GM12878 (cell line): ENCODE results near the gene PKD1L1. TPM values are rescaled to one million over a fixed set of nuclear protein-coding genes. Genes with fewer than 3 reads are reported as not detected.

Experiments used
- ATAC-seq: fragments of 200-7000 bp; cut with Tn5 transposase; 3 replicates; pipeline ENCODE4 v1.9.1; 2020; ENCODE audit warnings: mild to moderate bottlenecking, moderate library complexity
- BruUV-seq: library from RNA; stranded (reverse); fragments of 400-500 nt; replicated peaks from 2 replicates; lab custom pipeline; 2021; lab: Mats Ljungman, UMichigan
- CTCF ChIA-PET: fragments of 300-600 bp; sonication (Branson Sonifier 250); formaldehyde crosslinking; extraction: SDS; loops from one replicate; lab custom pipeline; 2021; ENCODE audit warnings: inconsistent platforms; lab: Yijun Ruan, JAX
- POLR2A ChIA-PET: fragments of 350-600 bp; formaldehyde crosslinking; extraction: SDS; loops from one replicate; lab custom pipeline; 2021; ENCODE audit warnings: inconsistent platforms; lab: Charles Lee
- RAD21 ChIA-PET: fragments of 300-600 bp; sonication (Branson Sonifier 250); formaldehyde crosslinking; loops from one replicate; lab custom pipeline; 2023; ENCODE audit warnings: antibody characterized with exemption; ENCODE audit not compliant: unreplicated experiment; lab: Charles Lee
- SMC1A ChIA-PET: fragments of 300-600 bp; sonication (Branson Sonifier 250); formaldehyde crosslinking; loops from one replicate; lab custom pipeline; 2023; ENCODE audit not compliant: unreplicated experiment, uncharacterized antibody; lab: Charles Lee
- DNase-seq: peaks from one replicate; pipeline ENCODE4 v3.0.0-alpha.2; 2011; ENCODE audit warnings: low read depth, low spot score
- FAIRE-seq: peaks from 3 replicates; lab custom pipeline; 2011; peaks lifted over from hg19 to GRCh38; lab: Jason Lieb, UNC
- H2AFZ ChIP-seq: 2 replicates; pipeline ENCODE4 v1.6.0; 2011; ENCODE audit warnings: low read depth, low read length, control low read depth; ENCODE audit not compliant: control insufficient read depth
- H3K27ac ChIP-seq: 2 replicates; pipeline ENCODE4 v1.5.1; 2011; ENCODE audit warnings: control low read depth; ENCODE audit not compliant: control insufficient read depth, insufficient read depth
- H3K27me3 ChIP-seq, 2 experiments: replicated peaks in 1 of 2; 2 replicates each; pipeline versions ENCODE4 v1.6.0 to v1.6.1; 2011; ENCODE audit warnings: low read length in 1 of 2; ENCODE audit not compliant: control insufficient read depth in 2 of 2, insufficient read depth in 2 of 2
- H3K36me3 ChIP-seq, 2 experiments: 2 replicates each; pipeline ENCODE4 v1.5.1; 2011; ENCODE audit warnings: low read length in 1 of 2; ENCODE audit not compliant: control insufficient read depth in 2 of 2, insufficient read depth in 2 of 2
- H3K4me1 ChIP-seq: 2 replicates; pipeline ENCODE4 v1.6.1; 2011; ENCODE audit warnings: mild to moderate bottlenecking, low read length, moderate library complexity, mixed read lengths; ENCODE audit not compliant: control insufficient read depth, insufficient read depth
- H3K4me2 ChIP-seq: 2 replicates; pipeline ENCODE4 v1.6.0; 2011; ENCODE audit warnings: control low read depth; ENCODE audit not compliant: control insufficient read depth, insufficient read depth
- H3K4me3 ChIP-seq: fragments of 200-600 bp; sonication (generic); 2 replicates; pipeline ENCODE4 v1.5.1; 2016
- H3K79me2 ChIP-seq: 2 replicates; pipeline ENCODE4 v1.6.0; 2011; ENCODE audit warnings: low read length; ENCODE audit not compliant: control insufficient read depth, insufficient read depth
- H3K9ac ChIP-seq: 2 replicates; pipeline ENCODE4 v1.8.0; 2011; ENCODE audit warnings: low read length, control low read depth, mixed read lengths; ENCODE audit not compliant: control insufficient read depth, insufficient read depth
- H3K9me3 ChIP-seq: replicated peaks from 3 replicates; pipeline ENCODE4 v1.5.1; 2011; ENCODE audit warnings: mild to moderate bottlenecking, low read length; ENCODE audit not compliant: control insufficient read depth, insufficient read depth
- H4K20me1 ChIP-seq: 2 replicates; pipeline ENCODE4 v1.6.0; 2011; ENCODE audit not compliant: control insufficient read depth, insufficient read depth
- DPF2 ChIP-seq: fragments of 450-650 bp; IDR thresholded peaks from 2 replicates; pipeline ENCODE4 v1.6.1; 2017; ENCODE audit warnings: mild to moderate bottlenecking
- EED ChIP-seq: sonication (generic); IDR thresholded peaks from 2 replicates; pipeline ENCODE4 v1.6.1; 2016; ENCODE audit warnings: antibody characterized with exemption, low read depth
- MEF2B ChIP-seq: fragments of 450-650 bp; IDR thresholded peaks from 2 replicates; pipeline ENCODE4 v1.6.1; 2018; ENCODE audit warnings: mild to moderate bottlenecking, moderate library complexity; ENCODE audit not compliant: partially characterized antibody, poor library complexity, severe bottlenecking
- TAF1 ChIP-seq: IDR thresholded peaks from 2 replicates; pipeline ENCODE4 v1.6.1; 2011; ENCODE audit warnings: mild to moderate bottlenecking, low read depth, low read length, borderline replicate concordance
- WGBS: methylation state at CpG from one replicate; pipeline ENCODE4 v1.1.6; 2016; ENCODE audit warnings: low lambda C conversion rate; ENCODE audit not compliant: insufficient replicate concordance, insufficient coverage; ENCODE audit errors: missing lambda C conversion rate; 5-methylcytosine and 5-hydroxymethylcytosine counted together
- in situ Hi-C: fragments of 300-500 bp; cut with MboI; formaldehyde crosslinking; loops from 9 replicates; pipeline ENCODE4 v1.14.3; 2018; ENCODE audit warnings: mixed read lengths
- intact Hi-C: fragments of 100-400 bp; cut with micrococcal nuclease; formaldehyde crosslinking; loops from one replicate; pipeline ENCODE4 v1.14.2; 2022; ENCODE audit not compliant: unreplicated experiment
- polyA plus RNA-seq, 11 experiments: library from polyadenylated mRNA; depleted of rRNA in 4 of 11; unstranded in 6 of 11; stranded (reverse) in 5 of 11; fragments of >200 nt; fragmentation: Nextera tagmentation in 4 of 11; fragmentation: Illumina TruSeq in 1 of 11; extraction: Ambion mirVana in 4 of 11; extraction: Trizol in 1 of 11; gene quantifications; 1 replicate in 1 of 11; 2 replicates in 10 of 11; pipeline versions ENCODE4 v1.2.1 to v1.2.3, GENCODE V29; 2011 to 2016; ENCODE audit warnings: inconsistent platforms in 2 of 11, missing spikeins in 2 of 11, low read depth in 1 of 11
- total RNA-seq, 4 experiments: library from RNA; depleted of rRNA in 3 of 4; stranded (reverse); fragments of >200 nt in 3 of 4; fragmentation: Illumina TruSeq in 1 of 4; extraction: Trizol in 1 of 4; gene quantifications; 2 replicates each; pipeline versions ENCODE4 v1.2.1 to v1.2.3, GENCODE V29; 2013 to 2021
- TF ChIP-seq, protein P1 (sequence below), 3 experiments: IDR thresholded peaks in 2 of 3; conservative IDR thresholded peaks in 1 of 3; 2 replicates each; pipeline ENCODE4 v1.5.1; 2011; ENCODE audit warnings: low read depth in 3 of 3, low read length in 3 of 3, mild to moderate bottlenecking in 3 of 3, control low read depth in 2 of 3, moderate library complexity in 2 of 3, inconsistent platforms in 1 of 3, mixed read lengths in 1 of 3; ENCODE audit not compliant: control insufficient read depth in 2 of 3, insufficient read depth in 1 of 3; ENCODE audit errors: extremely low read depth in 1 of 3
- TF ChIP-seq, protein P2 (sequence below): fragments of 450-650 bp; formaldehyde crosslinking; IDR thresholded peaks from 2 replicates; pipeline ENCODE4 v1.5.0; 2022; ENCODE audit warnings: mild to moderate bottlenecking, missing genetic modification characterization
- TF ChIP-seq, protein P3 (sequence below): fragments of 450-650 bp; IDR thresholded peaks from 2 replicates; pipeline ENCODE4 v1.6.1; 2016; ENCODE audit warnings: mild to moderate bottlenecking, moderate library complexity, borderline replicate concordance
- TF ChIP-seq, protein P4 (sequence below): fragments of 450-650 bp; IDR thresholded peaks from 2 replicates; pipeline ENCODE4 v1.6.1; 2018; ENCODE audit warnings: mild to moderate bottlenecking, low read depth, moderate library complexity; ENCODE audit not compliant: partially characterized antibody

PKD1L1 gene
- total and polyA plus RNA-seq, 10 of the 15 experiments (the other 5 are each of a cell fraction or from before 2014, with no cell fraction given) = under 0.01 to 0.05 (median 0.02) TPM; not detected in 3

DNA sequence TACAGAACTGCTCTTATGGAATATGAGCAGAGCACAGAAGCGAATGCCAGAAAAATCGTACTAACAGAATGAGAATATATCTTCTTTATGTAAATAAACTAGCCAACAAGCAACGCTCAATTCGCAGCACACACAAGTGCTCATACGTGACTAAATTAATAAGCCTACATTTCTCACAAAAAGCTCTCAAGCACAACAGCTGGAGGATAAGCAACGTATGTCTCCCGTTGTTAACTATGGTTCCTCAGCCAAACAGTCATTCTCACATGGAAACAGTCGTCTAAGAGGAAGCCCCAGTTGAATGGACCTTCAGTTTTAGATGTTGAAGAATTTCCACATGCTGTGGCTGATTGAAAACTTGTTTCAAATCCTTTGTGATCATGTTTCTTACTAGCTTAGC lies 110.4 kb downstream of the PKD1L1 start (continued):
- TF ChIP-seq, protein P1, sequence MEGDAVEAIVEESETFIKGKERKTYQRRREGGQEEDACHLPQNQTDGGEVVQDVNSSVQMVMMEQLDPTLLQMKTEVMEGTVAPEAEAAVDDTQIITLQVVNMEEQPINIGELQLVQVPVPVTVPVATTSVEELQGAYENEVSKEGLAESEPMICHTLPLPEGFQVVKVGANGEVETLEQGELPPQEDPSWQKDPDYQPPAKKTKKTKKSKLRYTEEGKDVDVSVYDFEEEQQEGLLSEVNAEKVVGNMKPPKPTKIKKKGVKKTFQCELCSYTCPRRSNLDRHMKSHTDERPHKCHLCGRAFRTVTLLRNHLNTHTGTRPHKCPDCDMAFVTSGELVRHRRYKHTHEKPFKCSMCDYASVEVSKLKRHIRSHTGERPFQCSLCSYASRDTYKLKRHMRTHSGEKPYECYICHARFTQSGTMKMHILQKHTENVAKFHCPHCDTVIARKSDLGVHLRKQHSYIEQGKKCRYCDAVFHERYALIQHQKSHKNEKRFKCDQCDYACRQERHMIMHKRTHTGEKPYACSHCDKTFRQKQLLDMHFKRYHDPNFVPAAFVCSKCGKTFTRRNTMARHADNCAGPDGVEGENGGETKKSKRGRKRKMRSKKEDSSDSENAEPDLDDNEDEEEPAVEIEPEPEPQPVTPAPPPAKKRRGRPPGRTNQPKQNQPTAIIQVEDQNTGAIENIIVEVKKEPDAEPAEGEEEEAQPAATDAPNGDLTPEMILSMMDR (IDR thresholded peaks at IDR 0.05 in 2 of 3, conservative IDR thresholded peaks at IDR 0.05 in 1 of 3; ENCODE audit: control insufficient read depth in 2 of 3, extremely low read depth in 1 of 3, insufficient read depth in 1 of 3, low read depth in 3 of 3, low read length in 3 of 3) = no peak

DNA sequence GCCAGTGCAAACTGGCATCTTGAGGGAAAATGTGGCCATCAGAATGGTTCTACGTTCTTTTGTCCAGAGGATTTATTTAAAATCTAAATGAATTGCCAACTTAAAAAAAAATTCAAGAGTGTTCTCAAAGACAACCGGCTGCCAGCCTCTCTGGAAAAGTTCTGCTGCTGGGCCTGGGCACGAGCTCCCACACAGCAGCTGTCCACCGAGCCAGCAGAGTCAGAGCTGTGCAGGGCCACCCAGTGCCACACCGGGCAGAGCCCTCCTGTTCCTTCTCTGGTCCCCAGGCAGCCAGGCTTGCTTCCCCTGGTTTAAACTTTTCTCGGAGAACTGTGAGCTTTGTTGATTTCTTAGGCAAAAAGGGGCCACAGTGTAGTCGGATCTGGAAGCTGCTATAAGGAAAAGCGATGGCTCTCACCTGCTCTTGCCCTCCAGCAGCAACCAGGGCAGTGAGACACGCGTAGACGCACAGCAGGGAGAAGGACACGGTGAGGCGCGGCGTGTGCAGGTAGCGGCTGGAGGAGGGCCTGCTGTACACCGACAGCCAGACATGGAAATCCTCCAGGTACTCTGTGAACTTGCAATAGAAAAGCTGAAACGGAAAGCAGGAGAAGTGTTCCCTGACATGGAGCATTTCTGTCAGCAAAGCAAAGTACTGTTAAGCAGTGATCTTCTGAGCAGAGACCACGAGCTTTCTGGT lies 111.6 kb downstream of the PKD1L1 start:
- Histone ChIP-seq H4K20me1 (no peaks in the 10 kb centered on the region), H3K4me2 (no peak overlapping the region), H3K36me3 (no peaks in the 10 kb centered on the region), H3K4me3 (no peak overlapping the region), H3K4me1 (no peaks in the 10 kb centered on the region), H2AFZ (no peak overlapping the region), H3K27me3 (peaks cover 4 to 10% of the 10 kb centered on the region in 2 experiments; a peak in 3 of 4 replicates), H3K79me2 (no peaks in the 10 kb centered on the region), H3K9me3 (no peaks in the 10 kb centered on the region), H3K9ac (no peak overlapping the region), H3K27ac (no peak overlapping the region)
- intact Hi-C loops = no loop called here
- 51% methylated on average over 19 of the region's 19 CpGs for WGBS
- ATAC-seq = no peak
- RAD21 ChIA-PET = no interaction called here
- CTCF ChIA-PET = no interaction called here
- FAIRE-seq = no peak
- DNase-seq = no peak
- in situ Hi-C loops = no loop called here
- SMC1A ChIA-PET = no interaction called here
- POLR2A ChIA-PET = no interaction called here
- BruUV-seq = no TSS peak
- TF ChIP-seq, protein P2, sequence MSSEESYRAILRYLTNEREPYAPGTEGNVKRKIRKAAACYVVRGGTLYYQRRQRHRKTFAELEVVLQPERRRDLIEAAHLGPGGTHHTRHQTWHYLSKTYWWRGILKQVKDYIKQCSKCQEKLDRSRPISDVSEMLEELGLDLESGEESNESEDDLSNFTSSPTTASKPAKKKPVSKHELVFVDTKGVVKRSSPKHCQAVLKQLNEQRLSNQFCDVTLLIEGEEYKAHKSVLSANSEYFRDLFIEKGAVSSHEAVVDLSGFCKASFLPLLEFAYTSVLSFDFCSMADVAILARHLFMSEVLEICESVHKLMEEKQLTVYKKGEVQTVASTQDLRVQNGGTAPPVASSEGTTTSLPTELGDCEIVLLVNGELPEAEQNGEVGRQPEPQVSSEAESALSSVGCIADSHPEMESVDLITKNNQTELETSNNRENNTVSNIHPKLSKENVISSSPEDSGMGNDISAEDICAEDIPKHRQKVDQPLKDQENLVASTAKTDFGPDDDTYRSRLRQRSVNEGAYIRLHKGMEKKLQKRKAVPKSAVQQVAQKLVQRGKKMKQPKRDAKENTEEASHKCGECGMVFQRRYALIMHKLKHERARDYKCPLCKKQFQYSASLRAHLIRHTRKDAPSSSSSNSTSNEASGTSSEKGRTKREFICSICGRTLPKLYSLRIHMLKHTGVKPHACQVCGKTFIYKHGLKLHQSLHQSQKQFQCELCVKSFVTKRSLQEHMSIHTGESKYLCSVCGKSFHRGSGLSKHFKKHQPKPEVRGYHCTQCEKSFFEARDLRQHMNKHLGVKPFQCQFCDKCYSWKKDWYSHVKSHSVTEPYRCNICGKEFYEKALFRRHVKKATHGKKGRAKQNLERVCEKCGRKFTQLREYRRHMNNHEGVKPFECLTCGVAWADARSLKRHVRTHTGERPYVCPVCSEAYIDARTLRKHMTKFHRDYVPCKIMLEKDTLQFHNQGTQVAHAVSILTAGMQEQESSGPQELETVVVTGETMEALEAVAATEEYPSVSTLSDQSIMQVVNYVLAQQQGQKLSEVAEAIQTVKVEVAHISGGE (CRISPR knock-in tag) = no peak
- TF ChIP-seq, protein P3, sequence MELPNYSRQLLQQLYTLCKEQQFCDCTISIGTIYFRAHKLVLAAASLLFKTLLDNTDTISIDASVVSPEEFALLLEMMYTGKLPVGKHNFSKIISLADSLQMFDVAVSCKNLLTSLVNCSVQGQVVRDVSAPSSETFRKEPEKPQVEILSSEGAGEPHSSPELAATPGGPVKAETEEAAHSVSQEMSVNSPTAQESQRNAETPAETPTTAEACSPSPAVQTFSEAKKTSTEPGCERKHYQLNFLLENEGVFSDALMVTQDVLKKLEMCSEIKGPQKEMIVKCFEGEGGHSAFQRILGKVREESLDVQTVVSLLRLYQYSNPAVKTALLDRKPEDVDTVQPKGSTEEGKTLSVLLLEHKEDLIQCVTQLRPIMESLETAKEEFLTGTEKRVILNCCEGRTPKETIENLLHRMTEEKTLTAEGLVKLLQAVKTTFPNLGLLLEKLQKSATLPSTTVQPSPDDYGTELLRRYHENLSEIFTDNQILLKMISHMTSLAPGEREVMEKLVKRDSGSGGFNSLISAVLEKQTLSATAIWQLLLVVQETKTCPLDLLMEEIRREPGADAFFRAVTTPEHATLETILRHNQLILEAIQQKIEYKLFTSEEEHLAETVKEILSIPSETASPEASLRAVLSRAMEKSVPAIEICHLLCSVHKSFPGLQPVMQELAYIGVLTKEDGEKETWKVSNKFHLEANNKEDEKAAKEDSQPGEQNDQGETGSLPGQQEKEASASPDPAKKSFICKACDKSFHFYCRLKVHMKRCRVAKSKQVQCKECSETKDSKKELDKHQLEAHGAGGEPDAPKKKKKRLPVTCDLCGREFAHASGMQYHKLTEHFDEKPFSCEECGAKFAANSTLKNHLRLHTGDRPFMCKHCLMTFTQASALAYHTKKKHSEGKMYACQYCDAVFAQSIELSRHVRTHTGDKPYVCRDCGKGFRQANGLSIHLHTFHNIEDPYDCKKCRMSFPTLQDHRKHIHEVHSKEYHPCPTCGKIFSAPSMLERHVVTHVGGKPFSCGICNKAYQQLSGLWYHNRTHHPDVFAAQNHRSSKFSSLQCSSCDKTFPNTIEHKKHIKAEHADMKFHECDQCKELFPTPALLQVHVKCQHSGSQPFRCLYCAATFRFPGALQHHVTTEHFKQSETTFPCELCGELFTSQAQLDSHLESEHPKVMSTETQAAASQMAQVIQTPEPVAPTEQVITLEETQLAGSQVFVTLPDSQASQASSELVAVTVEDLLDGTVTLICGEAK = no peak
- TF ChIP-seq EED = no peak
- no peak for TF ChIP-seq TAF1
- no peak for TF ChIP-seq MEF2B
- TF ChIP-seq, protein P4, sequence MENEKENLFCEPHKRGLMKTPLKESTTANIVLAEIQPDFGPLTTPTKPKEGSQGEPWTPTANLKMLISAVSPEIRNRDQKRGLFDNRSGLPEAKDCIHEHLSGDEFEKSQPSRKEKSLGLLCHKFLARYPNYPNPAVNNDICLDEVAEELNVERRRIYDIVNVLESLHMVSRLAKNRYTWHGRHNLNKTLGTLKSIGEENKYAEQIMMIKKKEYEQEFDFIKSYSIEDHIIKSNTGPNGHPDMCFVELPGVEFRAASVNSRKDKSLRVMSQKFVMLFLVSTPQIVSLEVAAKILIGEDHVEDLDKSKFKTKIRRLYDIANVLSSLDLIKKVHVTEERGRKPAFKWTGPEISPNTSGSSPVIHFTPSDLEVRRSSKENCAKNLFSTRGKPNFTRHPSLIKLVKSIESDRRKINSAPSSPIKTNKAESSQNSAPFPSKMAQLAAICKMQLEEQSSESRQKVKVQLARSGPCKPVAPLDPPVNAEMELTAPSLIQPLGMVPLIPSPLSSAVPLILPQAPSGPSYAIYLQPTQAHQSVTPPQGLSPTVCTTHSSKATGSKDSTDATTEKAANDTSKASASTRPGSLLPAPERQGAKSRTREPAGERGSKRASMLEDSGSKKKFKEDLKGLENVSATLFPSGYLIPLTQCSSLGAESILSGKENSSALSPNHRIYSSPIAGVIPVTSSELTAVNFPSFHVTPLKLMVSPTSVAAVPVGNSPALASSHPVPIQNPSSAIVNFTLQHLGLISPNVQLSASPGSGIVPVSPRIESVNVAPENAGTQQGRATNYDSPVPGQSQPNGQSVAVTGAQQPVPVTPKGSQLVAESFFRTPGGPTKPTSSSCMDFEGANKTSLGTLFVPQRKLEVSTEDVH = no peak
- no peak for TF ChIP-seq DPF2
